HPDE6-E6E7 (cell line): Measurements from ENCODE around the gene DDX46.
"Not testable (repeated sequence)": the region's sequence is repeated elsewhere in the genome, so short reads cannot be mapped to it uniquely, and the experiment has no call there.

Experiments used
- DNase-seq: peaks from one replicate; pipeline ENCODE4 v3.0.0; 2011; ENCODE audit warnings: missing footprints; ENCODE audit errors: extremely low spot score

Gene DDX46

GRCh38 chr5:134784241-134784920, 25.8 kb downstream of the DDX46 start:
- DNase-seq = no peak

GRCh38 chr5:134784946-134785620, 26.5 kb downstream of the DDX46 start:
- no peak for DNase-seq

- DNase-seq = no peak
Measured at GRCh38 chr5:134787692-134788091, 29.1 kb downstream of the DDX46 start.

GRCh38 chr5:134791580-134791979, 33.0 kb downstream of the DDX46 start:
- no peak for DNase-seq

GRCh38 chr5:134792286-134792685, 33.7 kb downstream of the DDX46 start:
- DNase-seq = no peak

- no peak for DNase-seq
Measured at GRCh38 chr5:134793111-134793510, 34.5 kb downstream of the DDX46 start.

GRCh38 chr5:134794082-134794481, 35.5 kb downstream of the DDX46 start:
- DNase-seq = no peak

- no peak for DNase-seq
Measured at GRCh38 chr5:134794819-134795218, 36.2 kb downstream of the DDX46 start.

- DNase-seq = no peak
Measured at GRCh38 chr5:134798468-134798867, 39.9 kb downstream of the DDX46 start.

GRCh38 chr5:134803821-134804220, 45.2 kb downstream of the DDX46 start:
- no peak for DNase-seq

- DNase-seq = no peak
Measured at GRCh38 chr5:134813407-134813806, 54.8 kb downstream of the DDX46 start.

- DNase-seq = no peak
Measured at GRCh38 chr5:134813827-134814226, 55.2 kb downstream of the DDX46 start.

GRCh38 chr5:134817006-134817405, 58.4 kb downstream of the DDX46 start:
- no peak for DNase-seq

- no peak for DNase-seq
Measured at GRCh38 chr5:134818776-134819175, 60.2 kb downstream of the DDX46 start.

- no peak for DNase-seq
Measured at GRCh38 chr5:134819407-134819963, 60.9 kb downstream of the DDX46 start.

GRCh38 chr5:134821841-134822240, 63.3 kb downstream of the DDX46 start:
- no peak for DNase-seq

GRCh38 chr5:134824681-134825080, 66.1 kb downstream of the DDX46 start:
- no peak for DNase-seq

- DNase-seq = no peak
Measured at GRCh38 chr5:134825212-134825611, 66.6 kb downstream of the DDX46 start.

GRCh38 chr5:134833340-134834032, 74.9 kb downstream of the DDX46 start:
- DNase-seq = no peak

- DNase-seq = no peak
Measured at GRCh38 chr5:134835623-134836022, 77.0 kb downstream of the DDX46 start.

GRCh38 chr5:134837530-134838181, 79.1 kb downstream of the DDX46 start:
- no peak for DNase-seq

- not testable (repeated sequence) for DNase-seq
Measured at GRCh38 chr5:134838361-134838760, 79.8 kb downstream of the DDX46 start.
